ENCODE data around the gene TRAF1.

DNA sequence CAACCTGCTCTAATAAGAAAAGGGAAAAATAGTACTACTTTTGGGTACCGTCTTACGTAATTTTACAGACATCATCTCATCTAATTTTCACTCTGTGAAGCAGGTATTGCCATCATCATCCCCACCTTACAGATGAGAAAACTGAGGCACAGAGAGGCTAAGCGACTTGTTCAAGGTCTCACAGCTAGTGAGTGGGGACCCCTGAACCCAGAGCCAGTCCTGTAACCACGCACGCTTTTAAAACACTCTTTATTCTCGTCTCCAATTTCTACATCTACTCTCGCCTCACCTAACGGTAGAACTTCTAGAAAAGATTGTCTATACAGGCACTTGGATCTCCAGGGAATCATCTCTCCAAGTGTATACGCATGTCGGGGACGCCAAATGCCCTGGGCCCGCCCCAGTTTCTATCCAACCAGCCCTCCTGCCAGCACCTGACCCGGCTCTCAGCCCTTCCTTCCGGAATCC is 1.5 kb upstream of the TRAF1 start:
- TF ChIP-seq RAD21 (conservative IDR thresholded peaks at IDR 0.05) (no peak), EP300 (conservative IDR thresholded peaks at IDR 0.05; ENCODE audit: poor library complexity, severe bottlenecking) (no peak), TAF1 (IDR thresholded peaks at IDR 0.05; ENCODE audit: low read depth) (no peak), MXI1 (conservative IDR thresholded peaks at IDR 0.05; ENCODE audit: poor library complexity, severe bottlenecking) (no peak), EZH2 (IDR thresholded peaks at IDR 0.05; ENCODE audit: borderline replicate concordance, insufficient read depth, low read length, poor library complexity, severe bottlenecking) (no peak), POLR2AphosphoS5 (IDR thresholded peaks at IDR 0.05) (no peak), SMC3 (conservative IDR thresholded peaks at IDR 0.05; ENCODE audit: poor library complexity) (no peak)
- TF ChIP-seq, protein P1, sequence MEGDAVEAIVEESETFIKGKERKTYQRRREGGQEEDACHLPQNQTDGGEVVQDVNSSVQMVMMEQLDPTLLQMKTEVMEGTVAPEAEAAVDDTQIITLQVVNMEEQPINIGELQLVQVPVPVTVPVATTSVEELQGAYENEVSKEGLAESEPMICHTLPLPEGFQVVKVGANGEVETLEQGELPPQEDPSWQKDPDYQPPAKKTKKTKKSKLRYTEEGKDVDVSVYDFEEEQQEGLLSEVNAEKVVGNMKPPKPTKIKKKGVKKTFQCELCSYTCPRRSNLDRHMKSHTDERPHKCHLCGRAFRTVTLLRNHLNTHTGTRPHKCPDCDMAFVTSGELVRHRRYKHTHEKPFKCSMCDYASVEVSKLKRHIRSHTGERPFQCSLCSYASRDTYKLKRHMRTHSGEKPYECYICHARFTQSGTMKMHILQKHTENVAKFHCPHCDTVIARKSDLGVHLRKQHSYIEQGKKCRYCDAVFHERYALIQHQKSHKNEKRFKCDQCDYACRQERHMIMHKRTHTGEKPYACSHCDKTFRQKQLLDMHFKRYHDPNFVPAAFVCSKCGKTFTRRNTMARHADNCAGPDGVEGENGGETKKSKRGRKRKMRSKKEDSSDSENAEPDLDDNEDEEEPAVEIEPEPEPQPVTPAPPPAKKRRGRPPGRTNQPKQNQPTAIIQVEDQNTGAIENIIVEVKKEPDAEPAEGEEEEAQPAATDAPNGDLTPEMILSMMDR (IDR thresholded peaks at IDR 0.05; ENCODE audit: poor library complexity, severe bottlenecking): no peak
- TF ChIP-seq, protein P2, sequence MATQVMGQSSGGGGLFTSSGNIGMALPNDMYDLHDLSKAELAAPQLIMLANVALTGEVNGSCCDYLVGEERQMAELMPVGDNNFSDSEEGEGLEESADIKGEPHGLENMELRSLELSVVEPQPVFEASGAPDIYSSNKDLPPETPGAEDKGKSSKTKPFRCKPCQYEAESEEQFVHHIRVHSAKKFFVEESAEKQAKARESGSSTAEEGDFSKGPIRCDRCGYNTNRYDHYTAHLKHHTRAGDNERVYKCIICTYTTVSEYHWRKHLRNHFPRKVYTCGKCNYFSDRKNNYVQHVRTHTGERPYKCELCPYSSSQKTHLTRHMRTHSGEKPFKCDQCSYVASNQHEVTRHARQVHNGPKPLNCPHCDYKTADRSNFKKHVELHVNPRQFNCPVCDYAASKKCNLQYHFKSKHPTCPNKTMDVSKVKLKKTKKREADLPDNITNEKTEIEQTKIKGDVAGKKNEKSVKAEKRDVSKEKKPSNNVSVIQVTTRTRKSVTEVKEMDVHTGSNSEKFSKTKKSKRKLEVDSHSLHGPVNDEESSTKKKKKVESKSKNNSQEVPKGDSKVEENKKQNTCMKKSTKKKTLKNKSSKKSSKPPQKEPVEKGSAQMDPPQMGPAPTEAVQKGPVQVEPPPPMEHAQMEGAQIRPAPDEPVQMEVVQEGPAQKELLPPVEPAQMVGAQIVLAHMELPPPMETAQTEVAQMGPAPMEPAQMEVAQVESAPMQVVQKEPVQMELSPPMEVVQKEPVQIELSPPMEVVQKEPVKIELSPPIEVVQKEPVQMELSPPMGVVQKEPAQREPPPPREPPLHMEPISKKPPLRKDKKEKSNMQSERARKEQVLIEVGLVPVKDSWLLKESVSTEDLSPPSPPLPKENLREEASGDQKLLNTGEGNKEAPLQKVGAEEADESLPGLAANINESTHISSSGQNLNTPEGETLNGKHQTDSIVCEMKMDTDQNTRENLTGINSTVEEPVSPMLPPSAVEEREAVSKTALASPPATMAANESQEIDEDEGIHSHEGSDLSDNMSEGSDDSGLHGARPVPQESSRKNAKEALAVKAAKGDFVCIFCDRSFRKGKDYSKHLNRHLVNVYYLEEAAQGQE (IDR thresholded peaks at IDR 0.05; ENCODE audit: borderline replicate concordance): no peak

Measured in neural cell (in vitro differentiated cells).